ENCODE measurements around the gene ALPK3.
"Not testable (repeated sequence)": the region's sequence is repeated elsewhere in the genome, so short reads cannot be mapped to it uniquely, and the experiment has no call there.

The ALPK3 gene

GRCh38 chr15:84835661-84836337 is 18.6 kb downstream of the ALPK3 start:
- no peaks in the 10 kb centered on the region for H3K36me3 Mint-ChIP-seq
- H3K27me3 Mint-ChIP-seq: peaks cover 30% of the 10 kb centered on the region
- H3K4me3 Mint-ChIP-seq: no peak overlapping the region
- H3K27ac Mint-ChIP-seq: no peak overlapping the region
- no peaks in the 10 kb centered on the region for H3K4me1 Mint-ChIP-seq
- CTCF ChIA-PET: interaction anchor here (1.9 kb wide), 1 partner anchor 9 kb away, joined by 6 read pairs; no protein-coding TSS in a partner anchor
- no peak for DNase-seq
- no peaks in the 10 kb centered on the region for H3K9me3 Mint-ChIP-seq

GRCh38 chr15:84836844-84837243 is 19.7 kb downstream of the ALPK3 start:
- H3K4me3 Mint-ChIP-seq: no peak overlapping the region

GRCh38 chr15:84839714-84840113 is 22.6 kb downstream of the ALPK3 start:
- no peak for DNase-seq
- Mint-ChIP-seq H3K4me3 (no peak overlapping the region), H3K9me3 (no peaks in the 10 kb centered on the region), H3K27ac (no peak overlapping the region), H3K36me3 (no peaks in the 10 kb centered on the region), H3K4me1 (no peaks in the 10 kb centered on the region), H3K27me3 (peaks cover 19% of the 10 kb centered on the region)
- CTCF ChIA-PET: no interaction called here

More at GRCh38 chr15:84836844-84837243, 19.7 kb downstream of the ALPK3 start:
- Mint-ChIP-seq H3K4me1 (no peaks in the 10 kb centered on the region), H3K36me3 (no peaks in the 10 kb centered on the region), H3K9me3 (no peaks in the 10 kb centered on the region), H3K27me3 (peaks cover 24% of the 10 kb centered on the region), H3K27ac (no peak overlapping the region)
- DNase-seq: no peak
- CTCF ChIA-PET: interaction anchor here (0.5 to 1.9 kb wide), 5 partner anchors 8 to 243 kb away, joined by 3 to 6 read pairs (median 3); no protein-coding TSS in a partner anchor

GRCh38 chr15:84840255-84840654 is 23.1 kb downstream of the ALPK3 start:
- no peaks in the 10 kb centered on the region for H3K36me3 Mint-ChIP-seq
- no peaks in the 10 kb centered on the region for H3K9me3 Mint-ChIP-seq
- no peak overlapping the region for H3K4me3 Mint-ChIP-seq
- no peak overlapping the region for H3K27ac Mint-ChIP-seq
- CTCF ChIA-PET: no interaction called here
- H3K4me1 Mint-ChIP-seq: no peaks in the 10 kb centered on the region
- DNase-seq: no peak
- H3K27me3 Mint-ChIP-seq: peaks cover 17% of the 10 kb centered on the region

- CTCF ChIA-PET: no interaction called here
- DNase-seq: no peak
- Mint-ChIP-seq H3K27me3 (peaks cover 16% of the 10 kb centered on the region), H3K36me3 (no peaks in the 10 kb centered on the region), H3K27ac (no peak overlapping the region), H3K4me3 (no peak overlapping the region), H3K9me3 (no peaks in the 10 kb centered on the region), H3K4me1 (no peaks in the 10 kb centered on the region)
Observed at GRCh38 chr15:84840741-84841429, 23.7 kb downstream of the ALPK3 start.

GRCh38 chr15:84842781-84843180 is 25.6 kb downstream of the ALPK3 start:
- Mint-ChIP-seq H3K4me3 (no peak overlapping the region), H3K9me3 (peaks cover 10% of the 10 kb centered on the region), H3K4me1 (no peaks in the 10 kb centered on the region), H3K27ac (no peak overlapping the region), H3K36me3 (peaks cover 6% of the 10 kb centered on the region), H3K27me3 (peaks cover 10% of the 10 kb centered on the region)
- no peak for DNase-seq
- CTCF ChIA-PET: no interaction called here

GRCh38 chr15:84844964-84845363 is 27.8 kb downstream of the ALPK3 start:
- CTCF ChIA-PET: interaction anchor here (0.7 to 2.5 kb wide), 9 partner anchors 8 to 324 kb away, joined by 3 to 12 read pairs (median 4); no protein-coding TSS in a partner anchor
- Mint-ChIP-seq H3K27me3 (peaks cover 15% of the 10 kb centered on the region), H3K36me3 (peaks cover 7% of the 10 kb centered on the region), H3K9me3 (peaks cover 10% of the 10 kb centered on the region), H3K4me3 (no peak overlapping the region), H3K4me1 (no peaks in the 10 kb centered on the region), H3K27ac (no peak overlapping the region)
- DNase-seq: no peak

GRCh38 chr15:84845631-84846030 is 28.5 kb downstream of the ALPK3 start:
- H3K9me3 Mint-ChIP-seq, H3K36me3 Mint-ChIP-seq: not testable (repeated sequence)
- CTCF ChIA-PET: interaction anchor here (0.7 to 2.5 kb wide), 10 partner anchors 8 to 323 kb away, joined by 3 to 12 read pairs (median 4); no protein-coding TSS in a partner anchor

GRCh38 chr15:84846269-84846668 is 29.1 kb downstream of the ALPK3 start:
- H3K36me3 Mint-ChIP-seq: peaks cover 7% of the 10 kb centered on the region
- no peaks in the 10 kb centered on the region for H3K4me1 Mint-ChIP-seq
- no peak overlapping the region for H3K27ac Mint-ChIP-seq
- DNase-seq: no peak
- H3K9me3 Mint-ChIP-seq: peaks cover 10% of the 10 kb centered on the region
- no peak overlapping the region for H3K4me3 Mint-ChIP-seq
- peaks cover 11% of the 10 kb centered on the region for H3K27me3 Mint-ChIP-seq
- CTCF ChIA-PET: interaction anchor here (0.7 to 2.5 kb wide), 3 partner anchors 12 to 82 kb away, joined by 3 to 12 read pairs (median 4); no protein-coding TSS in a partner anchor

More at GRCh38 chr15:84845631-84846030, 28.5 kb downstream of the ALPK3 start:
- H3K4me3 Mint-ChIP-seq, H3K27ac Mint-ChIP-seq, H3K4me1 Mint-ChIP-seq: not testable (repeated sequence)
- peaks cover 15% of the 10 kb centered on the region for H3K27me3 Mint-ChIP-seq
- peak; percentile 60 for DNase-seq

GRCh38 chr15:84847382-84847781 is 30.2 kb downstream of the ALPK3 start:
- H3K27ac Mint-ChIP-seq: no peak overlapping the region
- CTCF ChIA-PET: no interaction called here
- no peaks in the 10 kb centered on the region for H3K4me1 Mint-ChIP-seq
- H3K9me3 Mint-ChIP-seq: peaks cover 10% of the 10 kb centered on the region
- H3K4me3 Mint-ChIP-seq: no peak overlapping the region
- no peak for DNase-seq
- peaks cover 9% of the 10 kb centered on the region for H3K27me3 Mint-ChIP-seq
- peaks cover 7% of the 10 kb centered on the region for H3K36me3 Mint-ChIP-seq

GRCh38 chr15:84852212-84852611 is 35.1 kb downstream of the ALPK3 start:
- Mint-ChIP-seq H3K27ac (no peak overlapping the region), H3K36me3 (peaks cover 1% of the 10 kb centered on the region), H3K4me1 (no peaks in the 10 kb centered on the region), H3K4me3 (no peak overlapping the region), H3K9me3 (peaks cover 1% of the 10 kb centered on the region), H3K27me3 (peaks cover 4% of the 10 kb centered on the region)
- no peak for DNase-seq
- CTCF ChIA-PET: no interaction called here

- Mint-ChIP-seq H3K4me1 (no peaks in the 10 kb centered on the region), H3K36me3 (no peaks in the 10 kb centered on the region), H3K4me3 (no peak overlapping the region), H3K27me3 (no peaks in the 10 kb centered on the region), H3K9me3 (no peaks in the 10 kb centered on the region), H3K27ac (no peak overlapping the region)
- CTCF ChIA-PET: no interaction called here
- no peak for DNase-seq
Observed at GRCh38 chr15:84855136-84855535, 38.0 kb downstream of the ALPK3 start.

- CTCF ChIA-PET: no interaction called here
- Mint-ChIP-seq H3K4me1 (no peaks in the 10 kb centered on the region), H3K27ac (no peak overlapping the region), H3K4me3 (no peak overlapping the region), H3K36me3 (no peaks in the 10 kb centered on the region), H3K27me3 (no peaks in the 10 kb centered on the region), H3K9me3 (no peaks in the 10 kb centered on the region)
- DNase-seq: no peak
Observed at GRCh38 chr15:84855765-84856164, 38.6 kb downstream of the ALPK3 start.

- H3K36me3 Mint-ChIP-seq: no peaks in the 10 kb centered on the region
- CTCF ChIA-PET: no interaction called here
- no peaks in the 10 kb centered on the region for H3K27me3 Mint-ChIP-seq
- no peak overlapping the region for H3K27ac Mint-ChIP-seq
- no peaks in the 10 kb centered on the region for H3K4me1 Mint-ChIP-seq
- no peak for DNase-seq
- H3K9me3 Mint-ChIP-seq: no peaks in the 10 kb centered on the region
- H3K4me3 Mint-ChIP-seq: no peak overlapping the region
Observed at GRCh38 chr15:84856731-84857417, 39.7 kb downstream of the ALPK3 start.

Measured in activated naive CD4-positive, alpha-beta T cell treated with anti-CD3 and anti-CD28 coated beads, Interleukin-2, amount 10 ng/mL, durations not matched to agents 7 days and 5 days (primary cell).